Epithelial cell of esophagus (primary cell): ENCODE measurements around the gene EYA4.

ENCODE experiments used
- DNase-seq: peaks from one replicate; pipeline ENCODE4 v3.0.0; 2010; ENCODE audit warnings: low read depth
- H3K4me3 ChIP-seq: 2 replicates; pipeline ENCODE4 v1.5.1; 2011; ENCODE audit warnings: mild to moderate bottlenecking, low read length, control low read depth
- TF ChIP-seq, protein P1 (sequence below): IDR thresholded peaks from 2 replicates; pipeline ENCODE4 v1.5.1; 2011; ENCODE audit warnings: low read depth, mild to moderate bottlenecking, low read length, control low read depth, inconsistent platforms; ENCODE audit not compliant: insufficient read depth; ENCODE audit errors: missing control alignments

EYA4 gene

DNA sequence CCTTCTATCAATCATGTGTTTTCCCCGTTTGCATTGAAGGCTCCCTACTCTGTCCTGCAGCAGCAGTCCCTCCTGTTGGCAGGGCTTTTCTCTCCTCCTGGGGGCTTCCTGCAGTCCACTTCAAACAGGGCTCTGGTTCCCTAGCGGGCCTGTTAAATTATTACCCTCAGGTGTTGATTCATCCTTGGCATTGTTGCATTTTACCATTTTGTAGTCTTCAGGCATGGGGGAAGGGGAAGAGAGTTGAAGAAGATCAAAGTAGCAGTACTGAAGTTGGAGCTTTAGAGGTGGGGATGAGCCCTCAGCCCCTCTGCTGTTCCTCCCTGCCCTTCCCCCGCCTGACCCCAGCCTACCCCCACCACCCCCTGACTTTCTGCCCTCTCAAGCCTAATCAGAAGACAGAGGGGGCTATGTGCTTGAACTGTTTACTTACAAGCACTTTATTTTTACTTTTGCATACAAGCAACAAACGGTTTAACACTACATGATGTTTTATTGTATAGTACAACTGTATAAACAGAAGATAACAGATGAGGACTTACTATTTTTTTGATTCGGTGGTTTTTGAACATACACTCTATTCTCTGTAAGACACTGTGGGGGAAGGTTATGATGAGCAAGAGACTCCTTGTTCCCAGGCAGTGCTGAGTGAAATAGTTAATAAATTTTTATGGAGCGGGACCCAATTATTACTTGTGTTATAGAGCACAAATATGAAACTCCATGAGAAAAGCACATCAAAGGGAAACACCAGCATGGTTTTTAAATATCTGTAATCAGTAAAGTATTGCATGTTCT lies 169.7 kb downstream of the EYA4 start:
- H3K4me3 ChIP-seq = no peak overlapping the region
- TF ChIP-seq, protein P1, sequence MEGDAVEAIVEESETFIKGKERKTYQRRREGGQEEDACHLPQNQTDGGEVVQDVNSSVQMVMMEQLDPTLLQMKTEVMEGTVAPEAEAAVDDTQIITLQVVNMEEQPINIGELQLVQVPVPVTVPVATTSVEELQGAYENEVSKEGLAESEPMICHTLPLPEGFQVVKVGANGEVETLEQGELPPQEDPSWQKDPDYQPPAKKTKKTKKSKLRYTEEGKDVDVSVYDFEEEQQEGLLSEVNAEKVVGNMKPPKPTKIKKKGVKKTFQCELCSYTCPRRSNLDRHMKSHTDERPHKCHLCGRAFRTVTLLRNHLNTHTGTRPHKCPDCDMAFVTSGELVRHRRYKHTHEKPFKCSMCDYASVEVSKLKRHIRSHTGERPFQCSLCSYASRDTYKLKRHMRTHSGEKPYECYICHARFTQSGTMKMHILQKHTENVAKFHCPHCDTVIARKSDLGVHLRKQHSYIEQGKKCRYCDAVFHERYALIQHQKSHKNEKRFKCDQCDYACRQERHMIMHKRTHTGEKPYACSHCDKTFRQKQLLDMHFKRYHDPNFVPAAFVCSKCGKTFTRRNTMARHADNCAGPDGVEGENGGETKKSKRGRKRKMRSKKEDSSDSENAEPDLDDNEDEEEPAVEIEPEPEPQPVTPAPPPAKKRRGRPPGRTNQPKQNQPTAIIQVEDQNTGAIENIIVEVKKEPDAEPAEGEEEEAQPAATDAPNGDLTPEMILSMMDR = no peak
- no peak for DNase-seq

DNA sequence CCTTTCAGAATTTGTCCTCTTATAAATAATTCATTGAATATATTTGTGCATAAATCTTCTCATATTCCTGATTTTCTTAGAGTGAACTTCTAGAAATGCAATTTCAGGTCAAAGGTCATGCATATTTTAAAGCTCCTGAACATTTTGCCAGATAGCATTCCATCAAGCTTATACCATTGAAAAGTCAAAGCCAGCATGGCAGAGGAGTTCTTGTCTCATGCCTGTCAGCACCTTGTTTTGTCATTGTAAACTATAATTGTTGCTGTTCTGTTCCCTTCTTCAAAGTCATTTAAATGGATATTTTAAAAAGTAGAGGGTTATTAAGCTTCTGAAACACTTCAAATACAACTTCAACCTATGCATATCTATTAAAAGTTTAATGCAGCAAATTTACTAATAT lies 170.6 kb downstream of the EYA4 start:
- H3K4me3 ChIP-seq = no peak overlapping the region
- TF ChIP-seq, protein P1 = no peak
- DNase-seq = no peak

GRCh38 chr6:133415262-133415661 lies 174.1 kb downstream of the EYA4 start:
- no peak overlapping the region for H3K4me3 ChIP-seq
- no peak for DNase-seq
- TF ChIP-seq, protein P1 = no peak

- DNase-seq = no peak
- TF ChIP-seq, protein P1 = no peak
- H3K4me3 ChIP-seq = no peak overlapping the region
Measured at GRCh38 chr6:133418108-133418507, 177.0 kb downstream of the EYA4 start.

DNA sequence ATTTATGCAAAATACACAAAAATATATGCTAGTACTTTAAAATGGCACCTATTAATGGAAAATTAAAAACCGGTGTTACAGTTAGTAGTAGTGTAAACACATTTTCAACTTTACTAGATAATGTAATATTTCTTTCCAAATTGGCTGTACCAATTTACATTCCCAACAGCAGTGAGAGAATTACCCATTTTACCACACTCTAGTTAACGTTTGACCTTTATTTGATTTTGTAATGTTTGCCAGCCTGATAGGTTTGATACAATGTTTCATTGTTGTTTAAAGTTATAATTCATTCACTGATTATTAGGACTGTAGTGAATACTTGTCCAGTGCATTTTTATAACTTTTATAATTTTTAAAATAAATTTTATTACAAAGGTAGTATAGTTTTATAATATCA lies 182.1 kb downstream of the EYA4 start:
- no peak for DNase-seq
- TF ChIP-seq, protein P1 = no peak
- no peak overlapping the region for H3K4me3 ChIP-seq

GRCh38 chr6:133424359-133424758 lies 183.2 kb downstream of the EYA4 start:
- DNase-seq = no peak
- H3K4me3 ChIP-seq = no peak overlapping the region
- TF ChIP-seq, protein P1 = no peak

DNA sequence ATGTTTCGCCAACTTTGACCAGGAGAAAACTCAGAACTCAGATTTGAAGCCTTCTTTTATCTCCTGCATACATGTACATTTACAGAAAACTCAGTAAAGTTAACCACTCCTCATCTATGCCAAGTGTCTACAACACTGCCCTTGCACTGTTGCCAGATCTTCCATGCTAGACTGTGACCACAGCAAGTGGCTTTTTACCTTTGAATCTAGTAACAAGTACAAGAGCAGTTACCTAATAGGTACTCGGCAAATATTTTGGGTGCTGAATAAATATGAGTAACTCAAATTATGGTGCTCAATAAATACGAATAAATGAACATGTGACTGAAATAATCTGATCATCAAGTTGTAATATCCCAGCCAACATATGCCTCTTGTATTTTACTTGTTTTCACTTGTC lies 184.9 kb downstream of the EYA4 start:
- no peak for DNase-seq
- TF ChIP-seq, protein P1 = no peak
- no peak overlapping the region for H3K4me3 ChIP-seq
